Vagina (tissue), 2 donors: ENCODE results near the gene ZDHHC13.

Experiments used
- CTCF ChIP-seq, 3 experiments: fragments of 450-650 bp in 2 of 3; fragments of 200-600 bp in 1 of 3; sonication (generic) in 1 of 3; IDR thresholded peaks; one replicate each; pipeline ENCODE4 v1.5.1; 2017 to 2019; ENCODE audit warnings: antibody characterized with exemption in 3 of 3, mild to moderate bottlenecking in 2 of 3, moderate library complexity in 2 of 3
- POLR2A ChIP-seq, 2 donors: fragments of 450-650 bp; IDR thresholded peaks; one replicate each; pipeline ENCODE4 v1.6.1; 2017; ENCODE audit warnings: antibody characterized with exemption in 2 of 2, mild to moderate bottlenecking in 2 of 2, moderate library complexity in 2 of 2

GRCh38 chr11:19193916-19194315, 76.9 kb downstream of the ZDHHC13 start:
- TF ChIP-seq CTCF (IDR thresholded peaks at IDR 0.05) (no peak), POLR2A (IDR thresholded peaks at IDR 0.05) (no peak)
